ENCODE results near the gene DIP2C.
A peak's percentile ranks its signal among the peaks of the same experiment; 100 is the strongest.

The DIP2C gene

DNA sequence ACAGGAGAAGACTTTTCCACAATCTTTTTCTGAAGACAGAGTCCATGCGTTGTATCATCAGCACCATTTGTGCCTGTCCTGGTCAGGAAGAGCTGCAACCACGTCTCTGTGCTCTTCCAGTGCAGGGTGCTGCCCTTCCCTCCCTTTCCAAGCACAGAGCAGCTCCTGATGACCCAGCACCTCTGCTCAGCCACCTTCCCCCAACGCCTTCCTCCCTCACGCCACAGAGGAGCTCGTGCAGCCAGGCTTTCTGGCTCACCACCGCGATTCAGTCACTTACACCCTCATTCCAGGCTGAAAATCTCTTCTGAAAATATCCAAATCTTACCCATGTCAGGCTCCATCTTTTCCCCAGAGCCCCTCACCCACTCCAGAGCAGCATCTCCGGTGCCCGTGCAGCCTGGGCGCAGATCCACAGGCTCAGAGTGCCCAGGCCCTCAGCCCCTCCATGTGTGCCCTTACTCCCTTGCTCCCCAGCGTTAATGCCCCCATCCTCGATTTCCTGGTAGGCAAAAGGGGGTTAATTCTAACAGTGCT is 181.5 kb downstream of the DIP2C start:
- no peak for DNase-seq

DNA sequence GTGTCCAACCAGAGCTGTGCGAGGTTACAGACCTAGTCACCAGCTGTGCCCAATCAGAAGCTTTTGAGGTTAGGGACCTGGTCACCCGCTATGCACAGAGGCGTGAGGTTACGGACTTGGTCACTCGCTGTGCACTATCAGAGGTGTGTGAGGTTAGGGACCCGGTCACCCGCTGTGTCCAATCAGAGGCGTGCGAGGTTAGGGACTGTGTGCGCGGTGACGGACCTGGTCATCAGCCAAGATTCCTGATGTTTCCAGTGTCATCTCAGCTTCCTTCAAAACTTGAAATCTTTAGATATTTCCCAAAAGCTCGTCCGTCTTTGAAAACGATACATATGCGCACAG is 182.1 kb downstream of the DIP2C start:
- no peak for DNase-seq

DNA sequence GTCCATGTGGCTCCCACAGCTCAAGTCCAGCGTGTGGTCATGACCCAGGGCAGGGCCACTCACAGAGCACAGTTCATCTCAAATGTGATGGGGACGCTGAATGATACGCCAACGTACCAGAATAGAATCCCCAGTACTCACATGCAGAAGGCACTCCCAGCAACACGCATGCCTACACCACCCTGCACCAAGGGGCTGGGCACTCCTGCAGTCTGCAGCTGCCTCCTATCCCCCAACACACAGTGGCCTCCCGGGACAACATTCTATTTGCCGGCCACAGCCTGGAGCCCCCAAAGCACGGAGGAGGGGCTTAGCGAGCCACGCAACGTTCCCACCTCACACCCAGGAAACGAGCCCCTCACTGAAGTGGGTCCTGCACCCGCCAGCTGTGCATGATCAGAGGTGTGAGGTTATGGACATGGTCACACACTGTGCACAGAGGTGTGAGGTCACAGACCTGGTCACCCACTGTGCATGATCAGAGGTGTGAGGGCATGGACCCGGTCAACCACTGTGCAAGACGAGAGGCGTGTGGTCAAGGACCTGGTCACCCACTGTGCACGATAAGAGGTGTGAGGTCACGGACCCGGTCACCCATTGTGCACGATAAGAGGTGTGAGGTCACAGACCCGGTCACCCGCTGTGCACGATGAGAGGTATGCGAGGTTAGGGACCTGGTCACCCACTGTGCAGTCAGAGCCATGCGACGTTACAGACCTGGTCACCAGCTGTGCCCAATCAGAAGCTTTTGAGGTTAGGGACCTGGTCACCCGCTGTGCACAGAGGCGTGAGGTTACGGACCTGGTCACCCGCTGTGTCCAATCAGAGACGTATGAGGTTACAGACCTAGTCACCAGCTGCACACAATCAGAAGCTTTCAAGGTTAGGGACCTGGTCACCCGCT is 182.8 kb downstream of the DIP2C start:
- DNase-seq = no peak

DNA sequence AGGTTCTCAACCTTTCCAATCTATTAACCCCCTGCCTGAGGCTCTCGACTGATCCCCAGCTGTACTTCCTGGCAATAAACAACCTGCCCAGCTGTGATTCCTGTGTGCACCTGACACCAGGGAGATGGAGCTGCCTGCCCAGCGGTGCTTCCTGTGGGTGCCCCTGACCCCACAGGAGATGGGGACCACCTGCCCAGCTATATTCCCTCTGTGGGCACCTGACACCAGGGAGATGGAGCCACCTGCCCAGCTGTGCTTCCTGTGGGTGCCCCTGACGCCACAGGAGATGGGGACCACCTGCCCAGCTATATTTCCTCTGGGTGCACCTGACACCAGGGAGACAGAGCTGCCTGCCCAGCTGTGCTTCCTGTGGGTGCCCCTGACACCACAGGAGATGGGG is 184.0 kb downstream of the DIP2C start:
- DNase-seq = no peak

DNA sequence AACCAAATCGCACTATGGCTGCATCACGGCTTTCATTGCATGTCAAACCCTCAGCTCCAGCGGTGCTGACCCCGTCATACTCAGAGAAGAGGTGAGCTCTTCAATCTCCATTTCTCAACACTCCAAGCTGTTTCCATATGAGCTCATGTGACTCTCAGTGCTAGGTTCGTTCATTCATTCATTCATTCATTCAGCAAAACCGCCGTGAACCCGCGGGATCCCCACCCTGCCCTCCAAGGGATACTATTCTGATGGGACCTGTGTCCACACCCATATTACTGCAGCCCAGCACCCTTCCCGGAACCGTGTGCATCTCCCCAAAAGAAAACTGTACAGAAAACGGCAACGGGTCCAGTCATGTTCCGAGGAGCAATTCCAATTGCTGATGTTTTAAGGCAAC is 184.7 kb downstream of the DIP2C start:
- DNase-seq = no peak

DNA sequence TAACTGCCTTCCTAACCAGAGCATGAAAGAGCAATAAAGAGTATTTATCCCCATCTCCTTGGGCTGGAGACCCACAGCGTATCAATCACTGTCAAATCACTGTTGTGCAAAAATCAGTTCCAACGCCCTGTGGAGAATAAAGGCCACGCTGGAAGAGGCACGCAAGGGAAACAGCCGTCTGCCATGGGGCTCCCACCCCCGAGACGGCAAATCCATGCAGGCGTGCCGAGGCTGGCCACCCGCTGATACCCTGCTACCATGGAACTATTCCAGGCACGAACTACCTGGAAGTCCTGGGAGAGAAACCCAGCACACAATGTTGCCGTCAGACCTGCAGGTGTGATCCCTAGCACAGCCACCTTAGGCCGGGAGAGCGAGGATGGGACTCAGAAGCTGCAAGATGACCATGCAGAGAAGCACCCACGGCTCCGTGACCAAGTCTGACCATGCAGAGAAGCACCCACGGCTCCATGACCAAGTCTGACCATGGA is 185.3 kb downstream of the DIP2C start:
- no peak for DNase-seq

DNA sequence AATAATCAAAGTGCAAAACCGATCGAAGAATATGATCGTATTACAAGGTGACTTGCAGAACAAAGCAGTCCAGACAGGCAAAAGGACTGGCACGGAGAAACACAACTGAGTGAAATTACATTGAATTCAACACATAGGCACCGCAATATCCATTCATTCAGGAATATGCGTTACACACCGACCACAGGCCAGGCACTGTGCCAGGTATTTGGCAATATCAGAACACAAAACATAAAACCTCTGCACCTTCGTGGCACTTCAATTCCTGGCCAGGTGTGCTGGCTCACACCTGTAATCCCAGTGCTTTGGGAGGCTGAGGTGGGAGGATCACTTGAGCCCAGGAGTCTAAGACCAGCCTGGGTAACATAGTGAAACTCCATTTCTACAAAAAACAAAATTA is 187.9 kb downstream of the DIP2C start:
- DNase-seq = peak; percentile 30

DNA sequence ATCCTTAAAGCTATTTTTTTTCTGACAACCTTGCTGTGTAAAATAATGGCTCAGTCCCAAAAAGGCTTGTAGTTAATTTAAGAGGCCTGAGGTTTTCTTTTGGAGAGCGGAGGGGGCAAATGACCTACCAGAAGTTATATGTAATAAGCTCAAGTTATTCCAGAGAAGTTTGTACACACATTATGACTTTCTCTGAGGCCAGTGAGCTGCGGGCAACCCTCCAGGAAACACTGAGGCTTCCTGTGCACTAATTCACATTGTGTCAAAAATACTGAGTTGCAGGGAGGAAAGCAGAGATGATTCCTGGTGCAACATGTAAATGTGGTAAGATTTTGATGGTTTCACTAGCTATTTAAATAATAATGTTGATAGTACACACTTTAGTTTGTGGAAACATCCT is 188.6 kb downstream of the DIP2C start:
- peak; percentile 65 for DNase-seq

DNA sequence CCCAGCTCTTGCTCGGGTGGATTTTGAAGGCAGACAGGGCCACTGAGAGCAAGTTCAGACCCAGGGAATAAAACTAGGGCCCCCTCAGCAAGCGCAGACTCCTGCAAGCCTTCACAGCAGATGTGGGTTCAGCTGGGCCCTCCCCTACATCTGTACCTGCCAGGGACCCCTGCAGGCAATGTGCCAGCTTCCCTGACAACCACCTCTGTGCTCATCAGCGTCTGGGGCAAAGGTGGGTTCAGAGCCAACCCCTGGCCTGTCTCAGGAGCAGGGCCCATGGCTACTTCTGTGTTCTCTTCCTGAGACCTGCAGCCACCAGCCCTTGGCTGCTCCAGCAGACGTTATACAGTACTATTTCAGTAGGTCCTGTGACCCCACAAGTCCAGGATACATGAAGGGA is 189.5 kb downstream of the DIP2C start:
- no peak for DNase-seq

DNA sequence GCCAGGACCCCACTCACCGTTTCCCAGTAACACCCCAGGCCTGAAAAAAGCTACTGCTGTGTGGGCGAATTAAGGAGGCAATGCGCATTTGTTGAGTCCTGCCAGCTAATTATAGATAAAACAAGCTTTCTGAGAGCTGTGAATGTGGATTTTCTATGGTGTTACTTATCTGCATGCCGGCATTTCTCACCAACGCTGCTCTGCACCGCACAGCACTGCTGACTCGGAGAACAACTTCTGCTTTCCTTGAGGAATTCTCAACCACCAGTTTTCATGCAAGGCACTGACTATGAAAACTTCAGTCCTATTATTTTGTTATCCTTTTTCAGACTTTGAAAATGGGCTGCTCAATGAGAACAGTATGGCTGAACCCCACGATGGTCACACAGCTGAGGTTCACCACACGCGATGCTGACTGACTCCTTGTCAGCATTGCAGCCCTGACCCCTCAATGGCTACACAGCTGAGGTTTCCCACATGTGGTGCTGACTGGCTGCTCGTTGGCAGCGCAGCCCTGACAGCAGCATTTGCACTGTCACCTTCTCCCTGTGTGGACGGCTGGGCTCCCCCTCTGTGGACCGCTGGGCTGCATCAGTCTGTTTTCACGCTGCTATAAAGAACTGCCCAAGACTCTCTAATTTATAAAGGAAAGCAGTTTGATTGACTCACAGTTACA is 190.6 kb downstream of the DIP2C start:
- no peak for DNase-seq

DNA sequence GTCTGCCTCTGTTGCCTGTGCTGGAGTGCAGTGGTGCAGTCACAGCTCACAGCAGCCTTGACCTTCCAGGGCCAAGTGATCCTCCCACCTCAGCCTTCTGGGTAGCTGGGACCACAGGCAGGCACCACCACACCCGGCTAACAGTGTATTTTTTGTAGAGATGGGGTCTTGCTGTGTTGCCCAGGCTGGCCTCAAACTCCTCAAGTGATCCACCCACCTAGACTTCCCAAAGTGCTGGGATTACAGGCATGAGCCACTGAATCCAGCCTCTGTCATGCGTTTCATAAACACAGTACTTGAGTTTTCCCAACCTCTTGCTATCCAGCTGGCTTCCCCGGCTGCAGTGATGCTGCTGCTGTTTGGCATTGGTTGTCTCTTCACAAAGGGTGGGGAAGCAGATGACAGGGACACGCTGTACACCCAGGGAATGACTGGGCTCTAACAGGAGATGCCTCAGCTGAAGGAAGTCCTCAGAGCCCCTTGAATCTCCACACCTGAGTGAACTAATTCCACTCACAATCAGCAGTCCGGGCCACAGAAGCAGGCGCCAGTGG is 191.5 kb downstream of the DIP2C start:
- no peak for DNase-seq

DNA sequence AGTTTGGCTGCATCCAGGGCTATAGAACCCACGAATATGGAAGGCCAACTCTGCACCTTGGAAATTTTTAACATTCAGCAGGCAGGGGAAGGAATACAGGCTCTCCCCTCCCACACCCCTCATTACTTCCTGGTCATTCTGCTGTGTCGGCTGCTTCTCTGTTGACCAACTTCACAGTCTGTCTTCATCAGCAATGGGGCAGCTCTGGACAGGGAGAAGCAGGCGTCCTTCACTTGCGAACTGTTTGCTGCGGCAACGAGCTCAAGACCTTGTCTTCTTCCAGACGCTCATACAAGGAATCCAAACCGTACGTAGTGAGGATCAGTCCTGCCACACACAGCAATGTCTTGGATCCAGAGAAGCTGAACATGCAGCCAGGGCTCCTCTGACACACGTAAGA is 192.2 kb downstream of the DIP2C start:
- DNase-seq = no peak

DNA sequence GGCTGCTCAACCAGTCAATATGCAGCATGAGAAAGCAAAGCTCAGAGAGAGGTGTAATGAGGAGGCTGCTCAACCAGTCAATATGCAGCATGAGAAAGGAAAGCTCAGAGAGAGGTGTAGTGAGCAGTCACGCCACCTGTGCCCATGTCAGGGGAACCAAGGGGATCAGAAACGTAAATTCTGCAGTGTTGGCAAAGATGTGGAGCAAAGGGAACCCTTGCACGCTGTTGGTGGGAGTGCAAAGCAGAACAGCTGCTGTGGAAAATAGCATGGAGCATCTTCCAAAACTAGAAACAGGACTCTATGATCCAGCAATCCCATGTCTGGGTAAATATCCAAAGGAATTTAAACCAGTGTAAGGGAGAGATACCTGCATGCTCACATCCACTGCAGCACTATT is 194.9 kb downstream of the DIP2C start:
- no peak for DNase-seq

DNA sequence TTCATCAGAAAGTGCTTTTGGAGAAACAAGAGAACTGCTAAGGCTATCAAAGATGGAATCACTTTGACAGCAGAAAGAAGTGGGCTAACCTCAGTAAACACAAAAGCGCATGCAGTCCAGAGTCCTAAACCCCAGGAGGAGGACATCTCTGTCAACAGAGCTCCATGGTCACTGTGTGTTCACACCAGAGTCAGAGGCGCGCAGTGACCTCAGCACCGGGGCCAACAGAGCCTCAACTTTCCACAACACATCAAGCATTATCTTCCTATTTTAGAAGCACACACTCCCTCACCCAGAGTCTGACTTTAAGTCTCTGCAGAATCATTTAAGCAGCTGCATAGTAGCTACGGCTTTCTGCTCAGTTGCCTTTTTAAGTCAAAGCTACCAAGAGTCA is 195.3 kb downstream of the DIP2C start:
- no peak for DNase-seq

DNA sequence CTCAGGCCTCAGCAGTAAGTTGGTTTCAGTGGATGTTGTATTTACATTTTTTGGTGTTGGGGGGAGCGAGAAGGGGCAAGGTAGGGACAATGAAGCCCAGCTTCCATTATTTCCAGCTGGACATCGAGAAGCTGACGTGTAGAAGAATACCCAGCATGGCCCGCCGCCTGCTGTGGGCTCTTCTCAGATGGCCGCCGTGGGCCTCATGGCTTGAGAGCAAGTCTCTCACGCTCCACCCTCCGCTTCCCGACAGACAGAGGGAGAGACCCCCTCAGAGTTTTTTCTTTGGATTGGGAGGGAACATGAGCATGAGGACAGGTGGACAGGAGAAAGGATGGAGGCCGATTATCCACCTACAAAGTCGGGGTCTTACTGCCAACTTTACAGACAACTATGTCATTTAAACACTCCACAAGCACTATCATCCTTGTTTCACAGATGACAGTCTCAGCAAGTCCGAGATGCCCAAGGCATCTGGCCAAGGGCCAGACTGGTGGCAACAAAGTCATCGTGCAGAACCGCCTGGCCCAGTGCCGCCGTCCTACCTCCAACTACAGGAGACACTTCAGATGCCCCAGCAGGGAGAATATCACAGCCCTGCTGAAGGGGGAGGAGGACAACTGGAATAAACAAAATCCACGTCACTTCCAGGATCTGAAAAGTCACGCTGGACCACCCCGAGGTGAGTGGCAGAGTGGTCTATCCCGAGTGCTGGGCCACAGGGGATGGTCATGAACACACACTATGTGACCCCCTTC is 195.9 kb downstream of the DIP2C start:
- DNase-seq = no peak

DNA sequence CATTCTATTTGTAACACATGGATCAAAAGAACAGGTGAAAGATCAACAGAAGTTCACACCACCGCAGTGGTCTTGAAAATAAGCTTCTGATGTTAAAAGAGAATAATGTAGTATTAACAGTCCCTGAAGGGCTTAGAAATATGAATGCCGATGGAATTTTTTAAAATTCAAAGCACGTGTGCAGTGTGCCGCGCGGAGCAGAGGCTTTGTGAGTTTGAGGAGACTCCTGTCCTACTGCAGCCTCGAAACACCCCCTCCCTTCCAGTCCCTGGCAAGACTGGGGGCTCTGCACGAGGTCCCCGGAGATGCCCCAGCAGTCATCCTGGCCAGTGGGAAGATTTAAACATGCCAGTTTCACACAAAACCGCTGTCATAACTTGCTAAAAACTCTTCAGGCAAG is 196.6 kb downstream of the DIP2C start:
- no peak for DNase-seq

DNA sequence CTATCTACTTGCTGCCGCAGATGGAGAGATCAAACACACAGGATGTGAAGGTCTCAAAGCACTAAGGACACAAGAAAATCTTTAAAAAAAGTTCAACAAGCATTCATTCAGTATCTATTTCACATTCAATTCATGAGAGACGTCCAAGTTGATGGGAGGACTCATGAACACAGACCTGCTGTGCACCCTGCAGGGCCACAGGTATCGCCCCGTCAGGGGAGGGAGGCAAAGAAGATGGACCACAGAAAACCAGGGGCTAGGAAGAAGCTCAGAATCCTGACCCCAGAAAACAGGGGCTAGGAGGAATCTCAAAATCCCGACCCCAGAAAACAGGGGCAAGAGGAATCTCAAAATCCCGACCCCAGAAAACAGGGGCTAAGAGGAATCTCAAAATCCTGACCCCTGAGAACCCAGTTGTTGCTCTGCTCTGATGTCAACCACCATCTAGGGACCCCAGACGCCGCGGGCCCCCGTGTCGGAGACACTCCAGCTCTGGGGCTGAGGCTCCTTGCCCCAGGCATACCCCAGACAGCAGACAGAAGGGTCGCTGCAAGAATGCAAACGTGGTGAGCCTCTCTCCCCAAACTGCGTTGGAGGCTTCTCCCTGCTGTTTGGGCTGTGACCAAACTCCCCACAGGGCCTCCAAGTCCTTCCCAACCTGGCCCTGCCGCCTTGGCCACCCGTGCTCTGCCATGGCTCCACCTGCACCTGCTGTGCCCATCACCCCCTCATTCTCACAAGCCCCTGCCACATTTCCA is 197.6 kb downstream of the DIP2C start:
- DNase-seq = no peak

DNA sequence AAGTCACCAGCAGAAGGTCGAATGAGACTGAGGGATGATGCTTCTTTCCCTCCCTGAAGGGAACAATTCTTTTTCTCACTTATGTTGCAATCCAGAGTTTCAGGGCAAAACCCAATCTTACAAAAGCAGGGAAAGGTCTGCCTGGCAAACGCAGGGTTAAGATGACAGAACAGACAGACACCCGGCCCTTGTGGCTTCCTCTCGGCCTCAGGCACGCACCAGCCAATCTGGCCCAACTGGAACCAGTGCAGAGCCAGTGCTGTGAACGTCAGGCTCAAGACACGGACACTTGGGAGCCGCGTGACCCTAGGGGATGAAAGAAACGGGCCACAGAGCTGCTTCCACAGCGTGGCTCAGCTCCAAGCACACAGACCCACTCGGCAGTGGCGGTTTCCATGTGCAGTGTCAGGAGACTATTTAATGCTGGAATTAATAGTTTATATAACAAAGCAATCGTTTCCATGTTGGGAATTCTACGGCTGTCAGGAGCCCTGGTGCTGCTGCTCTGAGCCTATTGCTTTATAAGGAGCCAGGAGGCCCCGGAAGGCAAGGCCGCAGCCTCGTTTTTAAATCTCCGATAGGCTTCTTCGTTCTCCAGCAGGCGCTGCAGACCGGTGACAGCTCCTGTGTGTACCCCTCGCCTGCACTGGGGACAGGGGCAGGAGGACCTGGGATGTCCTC is 198.4 kb downstream of the DIP2C start:
- peak; percentile 52 for DNase-seq

DNA sequence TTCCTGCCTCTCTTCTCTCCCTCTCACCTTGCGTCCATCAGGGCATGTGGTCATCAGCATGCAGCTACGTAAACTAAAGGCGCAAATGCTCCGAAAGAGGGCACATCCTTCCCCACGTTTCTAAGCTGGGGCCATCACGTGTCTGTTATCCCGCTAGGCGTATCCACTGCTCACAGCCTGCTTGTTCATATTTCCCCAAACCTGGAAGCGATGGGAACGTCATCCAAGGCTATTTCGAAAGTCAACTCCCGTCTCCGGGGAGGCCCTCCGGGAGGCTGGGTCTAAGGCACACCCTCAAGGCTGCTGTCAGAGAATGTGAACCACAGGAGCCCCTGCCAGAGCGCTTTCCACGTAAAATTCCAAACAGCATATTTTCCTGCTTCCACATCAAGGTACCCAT is 199.2 kb downstream of the DIP2C start:
- DNase-seq = peak; percentile 79

DNA sequence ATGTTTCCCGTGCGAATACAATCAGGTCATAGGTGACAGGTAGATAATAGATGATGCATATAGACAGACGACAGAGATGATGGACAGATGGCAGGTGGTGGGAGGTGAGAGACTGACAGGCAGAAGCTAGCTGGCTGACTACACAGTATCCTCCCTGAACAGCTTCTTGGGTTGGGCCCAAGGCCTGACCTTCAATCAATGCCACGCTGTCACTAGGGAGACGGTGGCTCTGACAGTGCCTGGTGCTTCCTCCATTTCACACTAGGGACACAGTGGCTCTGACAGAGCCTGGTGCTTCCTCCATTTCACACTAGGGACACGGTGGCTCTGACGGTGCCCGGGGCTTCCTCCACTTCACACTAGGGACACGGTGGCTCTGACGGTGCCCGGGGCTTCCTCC is 200.1 kb downstream of the DIP2C start:
- DNase-seq = no peak

DNA sequence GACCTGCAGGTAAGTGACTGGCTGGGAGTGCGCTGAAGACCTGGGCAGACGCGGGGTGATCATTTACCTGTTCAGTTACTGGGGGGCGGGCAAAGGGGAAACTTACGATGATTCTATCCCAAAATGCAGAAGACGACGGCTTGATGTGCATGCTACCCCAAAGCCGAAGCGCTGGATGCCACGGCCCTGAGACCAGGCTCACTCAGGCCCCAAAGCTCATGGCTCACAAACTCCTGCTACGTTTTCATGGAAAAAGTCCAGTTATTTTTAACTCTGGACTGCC is 200.6 kb downstream of the DIP2C start:
- no peak for DNase-seq
